Peyer's patch (tissue), 4 donors: ENCODE measurements around the gene MAN2A1.

Experiments used
- POLR2A ChIP-seq, 2 donors: fragments of 450-650 bp; IDR thresholded peaks; one replicate each; pipeline ENCODE4 v1.5.1; 2017; ENCODE audit warnings: antibody characterized with exemption in 2 of 2, mild to moderate bottlenecking in 2 of 2, moderate library complexity in 2 of 2
- TF ChIP-seq, protein P1 (sequence below), 6 experiments: fragments of 450-650 bp in 4 of 6; fragments of 200-600 bp in 2 of 6; sonication (generic) in 1 of 6; IDR thresholded peaks; one replicate each; pipeline ENCODE4 v1.5.1; 2017 to 2019; ENCODE audit warnings: antibody characterized with exemption in 6 of 6, mild to moderate bottlenecking in 3 of 6, moderate library complexity in 1 of 6

DNA sequence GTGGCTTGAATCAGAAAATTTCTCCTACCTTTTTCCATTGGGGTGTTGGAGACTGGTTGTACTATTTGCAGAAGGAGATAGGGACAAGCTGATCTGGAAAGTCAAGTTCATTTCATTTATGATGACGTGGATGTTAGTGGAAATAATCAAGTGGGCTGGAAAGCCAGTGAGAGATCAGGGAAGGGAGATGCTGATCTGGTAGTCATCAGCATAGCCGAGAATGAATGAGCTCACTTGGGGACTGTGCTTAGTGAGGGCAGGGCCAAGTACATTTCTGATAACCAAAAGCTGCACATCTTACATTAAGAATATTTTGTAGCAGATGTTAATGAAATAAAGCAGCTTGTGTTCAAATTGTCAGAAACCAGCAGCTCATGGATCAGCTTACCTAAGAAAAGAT is 12.1 kb downstream of the MAN2A1 start:
- no peak for TF ChIP-seq POLR2A (IDR thresholded peaks at IDR 0.05)
- TF ChIP-seq, protein P1, sequence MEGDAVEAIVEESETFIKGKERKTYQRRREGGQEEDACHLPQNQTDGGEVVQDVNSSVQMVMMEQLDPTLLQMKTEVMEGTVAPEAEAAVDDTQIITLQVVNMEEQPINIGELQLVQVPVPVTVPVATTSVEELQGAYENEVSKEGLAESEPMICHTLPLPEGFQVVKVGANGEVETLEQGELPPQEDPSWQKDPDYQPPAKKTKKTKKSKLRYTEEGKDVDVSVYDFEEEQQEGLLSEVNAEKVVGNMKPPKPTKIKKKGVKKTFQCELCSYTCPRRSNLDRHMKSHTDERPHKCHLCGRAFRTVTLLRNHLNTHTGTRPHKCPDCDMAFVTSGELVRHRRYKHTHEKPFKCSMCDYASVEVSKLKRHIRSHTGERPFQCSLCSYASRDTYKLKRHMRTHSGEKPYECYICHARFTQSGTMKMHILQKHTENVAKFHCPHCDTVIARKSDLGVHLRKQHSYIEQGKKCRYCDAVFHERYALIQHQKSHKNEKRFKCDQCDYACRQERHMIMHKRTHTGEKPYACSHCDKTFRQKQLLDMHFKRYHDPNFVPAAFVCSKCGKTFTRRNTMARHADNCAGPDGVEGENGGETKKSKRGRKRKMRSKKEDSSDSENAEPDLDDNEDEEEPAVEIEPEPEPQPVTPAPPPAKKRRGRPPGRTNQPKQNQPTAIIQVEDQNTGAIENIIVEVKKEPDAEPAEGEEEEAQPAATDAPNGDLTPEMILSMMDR (IDR thresholded peaks at IDR 0.05), result no peak
